T47D (cell line): ENCODE results near the gene TERT.
"Not testable (repeated sequence)": the region's sequence is repeated elsewhere in the genome, so short reads cannot be mapped to it uniquely, and the experiment has no call there.

ENCODE experiments used
- DNase-seq, 2 experiments: peaks; one replicate each; pipeline versions ENCODE4 v3.0.0 to v3.0.0-alpha.2; 2011 to 2012; ENCODE audit warnings: low read depth in 1 of 2, low spot score in 1 of 2
- JUND ChIP-seq: IDR thresholded peaks from 2 replicates; pipeline ENCODE4 v1.6.1; 2012; ENCODE audit warnings: low read depth
- in situ Hi-C: cut with HindIII; loops from 2 replicates; pipeline ENCODE4 v1.10.0; 2016; ENCODE audit warnings: low sequenced_read_pairs, low pct_unique_long_range_greater_than_20kb

Gene TERT

GRCh38 chr5:1270933-1271914 lies 23.6 kb downstream of the TERT start:
- no peak for DNase-seq
- no peak for TF ChIP-seq JUND
- in situ Hi-C loops, result no loop called here

- DNase-seq, result no peak
- in situ Hi-C loops, result no loop called here
- no peak for TF ChIP-seq JUND
These were observed 24.4 kb downstream of the TERT start for GRCh38 chr5:1270426-1270825.

- TF ChIP-seq JUND, result no peak
These were observed 26.2 kb downstream of the TERT start for GRCh38 chr5:1268666-1269065.

GRCh38 chr5:1268056-1268455 lies 26.8 kb downstream of the TERT start:
- TF ChIP-seq JUND, result no peak
- in situ Hi-C loops, result no loop called here
- no peak for DNase-seq

More at GRCh38 chr5:1268666-1269065, 26.2 kb downstream of the TERT start:
- in situ Hi-C loops, result no loop called here
- DNase-seq, result no peak

GRCh38 chr5:1267464-1267863 lies 27.4 kb downstream of the TERT start:
- in situ Hi-C loops, DNase-seq: not testable (repeated sequence)

GRCh38 chr5:1266791-1267190 lies 28.1 kb downstream of the TERT start:
- no peak for TF ChIP-seq JUND
- in situ Hi-C loops, result no loop called here

GRCh38 chr5:1265461-1266455 lies 29.1 kb downstream of the TERT start:
- DNase-seq, result no peak
- no peak for TF ChIP-seq JUND
- in situ Hi-C loops, result no loop called here

More at GRCh38 chr5:1266791-1267190, 28.1 kb downstream of the TERT start:
- no peak for DNase-seq

- TF ChIP-seq JUND, result no peak
- DNase-seq, result no peak
- in situ Hi-C loops, result no loop called here
These were observed 29.8 kb downstream of the TERT start for GRCh38 chr5:1265026-1265425.

- in situ Hi-C loops, result no loop called here
- no peak for DNase-seq
- TF ChIP-seq JUND, result no peak
These were observed 30.7 kb downstream of the TERT start for GRCh38 chr5:1264211-1264610.

- DNase-seq, result peak in 1 of 2 experiments; percentile 64
- TF ChIP-seq JUND, result no peak
- in situ Hi-C loops, result no loop called here
These were observed 32.5 kb downstream of the TERT start for GRCh38 chr5:1262381-1262780.

- no peak for TF ChIP-seq JUND
- in situ Hi-C loops, result no loop called here
- DNase-seq, result no peak
These were observed 33.2 kb downstream of the TERT start for GRCh38 chr5:1261643-1262042.

- in situ Hi-C loops, result no loop called here
- DNase-seq, result no peak
- no peak for TF ChIP-seq JUND
These were observed 34.9 kb downstream of the TERT start for GRCh38 chr5:1259806-1260480.
